Natural killer cell treated with Interleukin-12 subunit alpha and Interleukin-12 subunit beta and Interleukin-15 and Interleukin-18, amount 100 ng/mL, for 72 hours (primary cell): Measurements from ENCODE around the gene NOX5. TPM values are rescaled to one million over a fixed set of nuclear protein-coding genes. Genes with fewer than 3 reads are reported as not detected.

Source experiments
- ATAC-seq, 2 donors: fragments of 150-1000 bp; cut with Tn5 transposase in 1 of 2; sonication (Bioruptor Pico), chemical (Tn5 transposase) in 1 of 2; 2 replicates each; pipeline ENCODE4 v1.10.0; 2021
- DNase-seq: peaks from one replicate; pipeline ENCODE4 v3.0.0; 2022; ENCODE audit warnings: low spot score
- H3K27ac Mint-ChIP-seq, 2 donors: 1 replicate in 1 of 2; 2 replicates in 1 of 2; pipeline ENCODE4 v1.8.0; 2022; ENCODE audit warnings: mixed read lengths in 2 of 2, mild to moderate bottlenecking in 1 of 2, moderate library complexity in 1 of 2
- H3K27me3 Mint-ChIP-seq, 2 donors: 1 replicate in 1 of 2; 2 replicates in 1 of 2; pipeline ENCODE4 v1.8.0; 2022; ENCODE audit warnings: mixed read lengths in 2 of 2
- H3K36me3 Mint-ChIP-seq: one replicate; pipeline ENCODE4 v1.8.0; 2022; ENCODE audit warnings: mixed read lengths
- H3K4me1 Mint-ChIP-seq, 2 donors: 1 replicate in 1 of 2; 2 replicates in 1 of 2; pipeline ENCODE4 v1.8.0; 2022; ENCODE audit warnings: low read depth in 2 of 2, mixed read lengths in 2 of 2, mild to moderate bottlenecking in 1 of 2
- H3K4me3 Mint-ChIP-seq: one replicate; pipeline ENCODE4 v1.8.0; 2022; ENCODE audit warnings: mixed read lengths
- H3K9me3 Mint-ChIP-seq: 2 replicates; pipeline ENCODE4 v1.8.0; 2022; ENCODE audit warnings: mixed read lengths
- total RNA-seq, 2 donors: library from RNA; stranded (reverse); gene quantifications; one replicate each; pipeline ENCODE4 v1.2.3, GENCODE V29; 2022

The NOX5 gene
- total RNA-seq, 2 donors from 2014 or later: not detected

GRCh38 chr15:69036826-69037225 lies 22.3 kb downstream of the NOX5 start:
- Mint-ChIP-seq H3K4me1 (peaks cover 7 to 10% of the 10 kb centered on the region in 2 donors), H3K9me3 (no peaks in the 10 kb centered on the region), H3K36me3 (no peaks in the 10 kb centered on the region), H3K4me3 (no peak overlapping the region), H3K27ac (no peak overlapping the region), H3K27me3 (peaks cover 12 to 15% of the 10 kb centered on the region in 2 donors)
- DNase-seq (no peak), ATAC-seq (no peak)

GRCh38 chr15:69037482-69037881 lies 23.0 kb downstream of the NOX5 start:
- no peaks in the 10 kb centered on the region for H3K9me3 Mint-ChIP-seq
- H3K36me3 Mint-ChIP-seq: no peaks in the 10 kb centered on the region
- H3K27me3 Mint-ChIP-seq: peaks cover 9 to 12% of the 10 kb centered on the region in 2 donors
- DNase-seq (no peak), ATAC-seq (no peak)
- no peak overlapping the region for H3K4me3 Mint-ChIP-seq
- no peak overlapping the region for H3K27ac Mint-ChIP-seq
- peaks cover 7% of the 10 kb centered on the region in 2 donors for H3K4me1 Mint-ChIP-seq

- H3K9me3 Mint-ChIP-seq: no peaks in the 10 kb centered on the region
- no peak overlapping the region for H3K27ac Mint-ChIP-seq
- no peak overlapping the region for H3K4me3 Mint-ChIP-seq
- H3K36me3 Mint-ChIP-seq: no peaks in the 10 kb centered on the region
- ATAC-seq (no peak), DNase-seq (no peak)
- peaks cover 7% of the 10 kb centered on the region in 2 donors for H3K4me1 Mint-ChIP-seq
- H3K27me3 Mint-ChIP-seq: peaks cover 9 to 12% of the 10 kb centered on the region in 2 donors
These were observed 23.5 kb downstream of the NOX5 start for GRCh38 chr15:69037977-69038376.

- no peak overlapping the region for H3K4me3 Mint-ChIP-seq
- H3K36me3 Mint-ChIP-seq: no peaks in the 10 kb centered on the region
- H3K4me1 Mint-ChIP-seq: peaks cover 7% of the 10 kb centered on the region in 2 donors
- no peaks in the 10 kb centered on the region for H3K9me3 Mint-ChIP-seq
- DNase-seq: no peak
- H3K27me3 Mint-ChIP-seq: peaks cover 9 to 12% of the 10 kb centered on the region in 2 donors
- no peak overlapping the region for H3K27ac Mint-ChIP-seq
- ATAC-seq: no peak
These were observed 24.0 kb downstream of the NOX5 start for GRCh38 chr15:69038508-69038907.

- no peaks in the 10 kb centered on the region for H3K36me3 Mint-ChIP-seq
- H3K9me3 Mint-ChIP-seq: no peaks in the 10 kb centered on the region
- ATAC-seq: peak in 1 of 2 donors; percentile 34
- peaks cover 9 to 12% of the 10 kb centered on the region in 2 donors for H3K27me3 Mint-ChIP-seq
- no peak overlapping the region for H3K27ac Mint-ChIP-seq
- H3K4me3 Mint-ChIP-seq: no peak overlapping the region
- peaks cover 0 to 2% of the 10 kb centered on the region in 2 donors for H3K4me1 Mint-ChIP-seq
- no peak for DNase-seq
These were observed 25.2 kb downstream of the NOX5 start for GRCh38 chr15:69039516-69040225.

GRCh38 chr15:69042531-69042930 lies 28.0 kb downstream of the NOX5 start:
- H3K27me3 Mint-ChIP-seq: peaks cover 7 to 8% of the 10 kb centered on the region in 2 donors
- H3K9me3 Mint-ChIP-seq: no peaks in the 10 kb centered on the region
- DNase-seq (no peak), ATAC-seq (peak in 1 of 2 donors; percentile 33)
- H3K4me3 Mint-ChIP-seq: no peak overlapping the region
- H3K36me3 Mint-ChIP-seq: no peaks in the 10 kb centered on the region
- no peaks in the 10 kb centered on the region for H3K4me1 Mint-ChIP-seq
- no peak overlapping the region for H3K27ac Mint-ChIP-seq

GRCh38 chr15:69045802-69046201 lies 31.3 kb downstream of the NOX5 start:
- Mint-ChIP-seq H3K27ac (no peak overlapping the region), H3K4me1 (no peaks in the 10 kb centered on the region), H3K9me3 (no peaks in the 10 kb centered on the region), H3K27me3 (peaks cover 3 to 11% of the 10 kb centered on the region in 2 donors), H3K36me3 (no peaks in the 10 kb centered on the region), H3K4me3 (no peak overlapping the region)
- ATAC-seq: no peak
- DNase-seq: no peak

GRCh38 chr15:69046781-69047180 lies 32.3 kb downstream of the NOX5 start:
- Mint-ChIP-seq H3K4me3 (no peak overlapping the region), H3K27ac (no peak overlapping the region), H3K9me3 (no peaks in the 10 kb centered on the region), H3K4me1 (no peaks in the 10 kb centered on the region), H3K36me3 (no peaks in the 10 kb centered on the region), H3K27me3 (peaks cover 6 to 17% of the 10 kb centered on the region in 2 donors)
- no peak for DNase-seq
- ATAC-seq: peak in 1 of 2 donors; percentile 34

- no peaks in the 10 kb centered on the region for H3K36me3 Mint-ChIP-seq
- no peak overlapping the region for H3K4me3 Mint-ChIP-seq
- H3K27me3 Mint-ChIP-seq: peaks cover 6 to 23% of the 10 kb centered on the region in 2 donors
These were observed 35.5 kb downstream of the NOX5 start for GRCh38 chr15:69049976-69050375.

GRCh38 chr15:69055251-69055650 lies 40.8 kb downstream of the NOX5 start:
- Mint-ChIP-seq H3K36me3 (no peaks in the 10 kb centered on the region), H3K4me1 (no peaks in the 10 kb centered on the region), H3K9me3 (no peaks in the 10 kb centered on the region), H3K27me3 (peaks cover 17 to 27% of the 10 kb centered on the region in 2 donors), H3K27ac (no peak overlapping the region), H3K4me3 (no peak overlapping the region)
- no peak for DNase-seq
- no peak for ATAC-seq

More at GRCh38 chr15:69049976-69050375, 35.5 kb downstream of the NOX5 start:
- no peaks in the 10 kb centered on the region for H3K9me3 Mint-ChIP-seq
- no peak overlapping the region for H3K27ac Mint-ChIP-seq
- DNase-seq (no peak), ATAC-seq (no peak)
- H3K4me1 Mint-ChIP-seq: no peaks in the 10 kb centered on the region

GRCh38 chr15:69056365-69056764 lies 41.9 kb downstream of the NOX5 start:
- Mint-ChIP-seq H3K4me1 (no peaks in the 10 kb centered on the region), H3K36me3 (no peaks in the 10 kb centered on the region), H3K27me3 (peaks cover 14 to 20% of the 10 kb centered on the region in 2 donors), H3K9me3 (no peaks in the 10 kb centered on the region), H3K27ac (no peak overlapping the region), H3K4me3 (no peak overlapping the region)
- no peak for ATAC-seq
- DNase-seq: no peak

GRCh38 chr15:69058830-69059556 lies 44.5 kb downstream of the NOX5 start:
- ATAC-seq (no peak), DNase-seq (no peak)
- no peaks in the 10 kb centered on the region for H3K9me3 Mint-ChIP-seq
- H3K4me3 Mint-ChIP-seq: no peak overlapping the region
- H3K27me3 Mint-ChIP-seq: peaks cover 14% of the 10 kb centered on the region in 2 donors
- no peak overlapping the region for H3K27ac Mint-ChIP-seq
- no peaks in the 10 kb centered on the region for H3K4me1 Mint-ChIP-seq
- no peaks in the 10 kb centered on the region for H3K36me3 Mint-ChIP-seq

GRCh38 chr15:69059557-69059943 lies 45.1 kb downstream of the NOX5 start:
- Mint-ChIP-seq H3K36me3 (no peaks in the 10 kb centered on the region), H3K27ac (no peak overlapping the region), H3K4me1 (no peaks in the 10 kb centered on the region), H3K27me3 (peaks cover 14% of the 10 kb centered on the region in 2 donors), H3K4me3 (no peak overlapping the region), H3K9me3 (no peaks in the 10 kb centered on the region)
- ATAC-seq (no peak), DNase-seq (no peak)

GRCh38 chr15:69060041-69060481 lies 45.6 kb downstream of the NOX5 start:
- H3K36me3 Mint-ChIP-seq: no peaks in the 10 kb centered on the region
- no peaks in the 10 kb centered on the region for H3K4me1 Mint-ChIP-seq
- H3K4me3 Mint-ChIP-seq: no peak overlapping the region
- peaks cover 14% of the 10 kb centered on the region in 2 donors for H3K27me3 Mint-ChIP-seq
- DNase-seq: no peak
- no peak overlapping the region for H3K27ac Mint-ChIP-seq
- ATAC-seq: no peak
- no peaks in the 10 kb centered on the region for H3K9me3 Mint-ChIP-seq
